Liver (tissue), 9 donors: ENCODE results near the gene CHST12. TPM values are rescaled to one million over a fixed set of nuclear protein-coding genes. Genes with fewer than 3 reads are reported as not detected.

ENCODE experiments used
- DNase-seq: peaks from one replicate; pipeline ENCODE4 v3.0.0-alpha.2; 2017; ENCODE audit warnings: low spot score
- H3K27ac ChIP-seq, 2 donors: one replicate each; pipeline ENCODE4 v1.7.0; 2013; ENCODE audit warnings: inconsistent platforms in 2 of 2, low read length in 2 of 2, control low read depth in 1 of 2, low read depth in 1 of 2, mild to moderate bottlenecking in 1 of 2
- H3K27me3 ChIP-seq, 4 donors: one replicate each; pipeline versions ENCODE4 v1.6.1 to v1.7.0; 2013; ENCODE audit warnings: low read length in 3 of 4, inconsistent platforms in 1 of 4, mild to moderate bottlenecking in 1 of 4, moderate library complexity in 1 of 4; ENCODE audit not compliant: control insufficient read depth in 4 of 4, insufficient read depth in 4 of 4
- H3K36me3 ChIP-seq, 4 donors: one replicate each; pipeline versions ENCODE4 v1.6.1 to v1.7.0; 2013; ENCODE audit warnings: low read length in 3 of 4, mild to moderate bottlenecking in 3 of 4, low read depth in 1 of 4, moderate library complexity in 1 of 4; ENCODE audit not compliant: control insufficient read depth in 4 of 4, insufficient read depth in 3 of 4
- H3K4me1 ChIP-seq, 4 donors: one replicate each; pipeline versions ENCODE4 v1.6.1 to v1.7.0; 2013; ENCODE audit warnings: low read length in 3 of 4, mild to moderate bottlenecking in 3 of 4, moderate library complexity in 1 of 4; ENCODE audit not compliant: control insufficient read depth in 4 of 4, insufficient read depth in 4 of 4
- H3K4me3 ChIP-seq, 3 donors: one replicate each; pipeline versions ENCODE4 v1.6.1 to v1.7.0; 2013; ENCODE audit warnings: low read length in 3 of 3, control low read depth in 1 of 3, low read depth in 1 of 3, mild to moderate bottlenecking in 1 of 3
- H3K9ac ChIP-seq, 2 donors: one replicate each; pipeline ENCODE4 v1.7.0; 2013; ENCODE audit warnings: low read length in 2 of 2, mild to moderate bottlenecking in 2 of 2, moderate library complexity in 2 of 2, control low read depth in 1 of 2, low read depth in 1 of 2
- H3K9me3 ChIP-seq, 4 donors: one replicate each; pipeline versions ENCODE4 v1.6.1 to v1.7.0; 2013; ENCODE audit warnings: low read length in 3 of 4; ENCODE audit not compliant: control insufficient read depth in 4 of 4
- FOXA1 ChIP-seq: IDR thresholded peaks from 2 replicates; pipeline ENCODE4 v1.6.1; 2016; ENCODE audit warnings: antibody characterized with exemption
- GABPA ChIP-seq, 2 donors: IDR thresholded peaks in 1 of 2; conservative IDR thresholded peaks in 1 of 2; 2 replicates each; pipeline ENCODE4 v1.6.1; 2016; ENCODE audit warnings: antibody characterized with exemption in 2 of 2, mild to moderate bottlenecking in 1 of 2, moderate library complexity in 1 of 2
- HNF4G ChIP-seq: IDR thresholded peaks from 2 replicates; pipeline ENCODE4 v1.6.1; 2016; ENCODE audit warnings: antibody characterized with exemption
- JUND ChIP-seq, 2 donors: IDR thresholded peaks; 2 replicates each; pipeline ENCODE4 v1.6.1; 2016; ENCODE audit warnings: antibody characterized with exemption in 2 of 2
- NR2F2 ChIP-seq: IDR thresholded peaks from 2 replicates; pipeline ENCODE4 v1.6.1; 2016; ENCODE audit warnings: antibody characterized with exemption
- RAD21 ChIP-seq, 2 donors: IDR thresholded peaks; 2 replicates each; pipeline ENCODE4 v1.6.1; 2016; ENCODE audit warnings: antibody characterized with exemption in 2 of 2, mild to moderate bottlenecking in 2 of 2
- RXRA ChIP-seq, 2 donors: IDR thresholded peaks; 2 replicates each; pipeline ENCODE4 v1.6.1; 2017 to 2018; ENCODE audit warnings: antibody characterized with exemption in 2 of 2, mild to moderate bottlenecking in 1 of 2
- SP1 ChIP-seq: IDR thresholded peaks from 2 replicates; pipeline ENCODE4 v1.6.1; 2018; ENCODE audit warnings: antibody characterized with exemption, mild to moderate bottlenecking
- TAF1 ChIP-seq: conservative IDR thresholded peaks from 2 replicates; pipeline ENCODE4 v1.6.1; 2016; ENCODE audit warnings: antibody characterized with exemption, mild to moderate bottlenecking
- YY1 ChIP-seq: IDR thresholded peaks from 2 replicates; pipeline ENCODE4 v1.6.1; 2016; ENCODE audit warnings: antibody characterized with exemption, mild to moderate bottlenecking
- WGBS: extraction: QIAGEN DNeasy Blood & Tissue Kit; methylation state at CpG from one replicate; pipeline ENCODE4 v1.1.7; 2013; 5-methylcytosine and 5-hydroxymethylcytosine counted together
- polyA plus RNA-seq, 2 donors: library from polyadenylated mRNA; stranded (reverse) in 1 of 2; unstranded in 1 of 2; fragments of 200-250 nt in 1 of 2; fragments of >200 nt in 1 of 2; fragmentation: Nextera tagmentation in 1 of 2; extraction: Ambion mirVana in 1 of 2; gene quantifications; one replicate each; pipeline versions ENCODE4 v1.2.1 to v1.2.3, GENCODE V29; 2013 to 2015
- total RNA-seq, 2 donors: library from RNA; depleted of rRNA; stranded (reverse); fragments of >200 nt; gene quantifications; one replicate each; pipeline ENCODE4 v1.2.3, GENCODE V29; 2014
- TF ChIP-seq, protein P1 (sequence below): IDR thresholded peaks from 2 replicates; pipeline ENCODE4 v1.6.1; 2016; ENCODE audit warnings: antibody characterized with exemption, mild to moderate bottlenecking
- TF ChIP-seq, protein P2 (sequence below): IDR thresholded peaks from 2 replicates; pipeline ENCODE4 v1.6.1; 2016; ENCODE audit warnings: antibody characterized with exemption
- TF ChIP-seq, protein P3 (sequence below): IDR thresholded peaks from 2 replicates; pipeline ENCODE4 v1.6.1; 2016; ENCODE audit warnings: antibody characterized with exemption
- donor health status: healthy.
- donor health status: healthy.
- donor health status: healthy.
- donor health status: healthy.
- donor health status: healthy.

Gene CHST12
- total and polyA plus RNA-seq, 4 donors = 3.2 to 11.9 (median 5.2) TPM

DNA sequence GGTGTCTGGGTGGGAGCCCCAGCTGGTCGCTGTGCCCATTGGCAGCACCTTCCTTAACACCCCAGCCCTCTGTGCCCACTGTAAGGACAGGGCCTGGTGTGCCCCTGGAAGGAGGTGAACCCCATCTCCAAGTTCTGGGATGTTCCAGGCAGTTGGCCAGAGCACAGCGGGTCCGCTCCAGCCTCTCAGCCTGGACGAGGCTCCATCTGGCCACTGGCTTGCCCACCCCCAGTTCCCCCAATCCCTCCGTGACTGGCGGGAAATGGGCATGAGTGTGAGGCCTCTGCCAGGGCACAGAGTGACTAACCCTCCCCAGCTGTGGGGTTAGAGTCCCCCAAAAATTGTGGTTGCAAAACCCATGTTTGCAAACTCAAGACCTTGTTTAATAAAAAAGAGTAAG, 57.2 kb downstream of the CHST12 start:
- Histone ChIP-seq H3K9ac (no peak overlapping the region), H3K4me1 (no peaks in the 10 kb centered on the region), H3K9me3 (no peaks in the 10 kb centered on the region), H3K27ac (no peak overlapping the region), H3K36me3 (no peaks in the 10 kb centered on the region), H3K27me3 (no peaks in the 10 kb centered on the region), H3K4me3 (no peak overlapping the region)
- no peak for DNase-seq
- TF ChIP-seq, protein P1, sequence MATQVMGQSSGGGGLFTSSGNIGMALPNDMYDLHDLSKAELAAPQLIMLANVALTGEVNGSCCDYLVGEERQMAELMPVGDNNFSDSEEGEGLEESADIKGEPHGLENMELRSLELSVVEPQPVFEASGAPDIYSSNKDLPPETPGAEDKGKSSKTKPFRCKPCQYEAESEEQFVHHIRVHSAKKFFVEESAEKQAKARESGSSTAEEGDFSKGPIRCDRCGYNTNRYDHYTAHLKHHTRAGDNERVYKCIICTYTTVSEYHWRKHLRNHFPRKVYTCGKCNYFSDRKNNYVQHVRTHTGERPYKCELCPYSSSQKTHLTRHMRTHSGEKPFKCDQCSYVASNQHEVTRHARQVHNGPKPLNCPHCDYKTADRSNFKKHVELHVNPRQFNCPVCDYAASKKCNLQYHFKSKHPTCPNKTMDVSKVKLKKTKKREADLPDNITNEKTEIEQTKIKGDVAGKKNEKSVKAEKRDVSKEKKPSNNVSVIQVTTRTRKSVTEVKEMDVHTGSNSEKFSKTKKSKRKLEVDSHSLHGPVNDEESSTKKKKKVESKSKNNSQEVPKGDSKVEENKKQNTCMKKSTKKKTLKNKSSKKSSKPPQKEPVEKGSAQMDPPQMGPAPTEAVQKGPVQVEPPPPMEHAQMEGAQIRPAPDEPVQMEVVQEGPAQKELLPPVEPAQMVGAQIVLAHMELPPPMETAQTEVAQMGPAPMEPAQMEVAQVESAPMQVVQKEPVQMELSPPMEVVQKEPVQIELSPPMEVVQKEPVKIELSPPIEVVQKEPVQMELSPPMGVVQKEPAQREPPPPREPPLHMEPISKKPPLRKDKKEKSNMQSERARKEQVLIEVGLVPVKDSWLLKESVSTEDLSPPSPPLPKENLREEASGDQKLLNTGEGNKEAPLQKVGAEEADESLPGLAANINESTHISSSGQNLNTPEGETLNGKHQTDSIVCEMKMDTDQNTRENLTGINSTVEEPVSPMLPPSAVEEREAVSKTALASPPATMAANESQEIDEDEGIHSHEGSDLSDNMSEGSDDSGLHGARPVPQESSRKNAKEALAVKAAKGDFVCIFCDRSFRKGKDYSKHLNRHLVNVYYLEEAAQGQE = no peak
- TF ChIP-seq TAF1 (no peak), SP1 (no peak), RAD21 (IDR thresholded peaks at IDR 0.05) (no peak), JUND (IDR thresholded peaks at IDR 0.05) (no peak)
- TF ChIP-seq, protein P2, sequence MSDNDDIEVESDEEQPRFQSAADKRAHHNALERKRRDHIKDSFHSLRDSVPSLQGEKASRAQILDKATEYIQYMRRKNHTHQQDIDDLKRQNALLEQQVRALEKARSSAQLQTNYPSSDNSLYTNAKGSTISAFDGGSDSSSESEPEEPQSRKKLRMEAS = no peak
- WGBS = 92% methylated on average over 6 of the region's 6 CpGs

DNA sequence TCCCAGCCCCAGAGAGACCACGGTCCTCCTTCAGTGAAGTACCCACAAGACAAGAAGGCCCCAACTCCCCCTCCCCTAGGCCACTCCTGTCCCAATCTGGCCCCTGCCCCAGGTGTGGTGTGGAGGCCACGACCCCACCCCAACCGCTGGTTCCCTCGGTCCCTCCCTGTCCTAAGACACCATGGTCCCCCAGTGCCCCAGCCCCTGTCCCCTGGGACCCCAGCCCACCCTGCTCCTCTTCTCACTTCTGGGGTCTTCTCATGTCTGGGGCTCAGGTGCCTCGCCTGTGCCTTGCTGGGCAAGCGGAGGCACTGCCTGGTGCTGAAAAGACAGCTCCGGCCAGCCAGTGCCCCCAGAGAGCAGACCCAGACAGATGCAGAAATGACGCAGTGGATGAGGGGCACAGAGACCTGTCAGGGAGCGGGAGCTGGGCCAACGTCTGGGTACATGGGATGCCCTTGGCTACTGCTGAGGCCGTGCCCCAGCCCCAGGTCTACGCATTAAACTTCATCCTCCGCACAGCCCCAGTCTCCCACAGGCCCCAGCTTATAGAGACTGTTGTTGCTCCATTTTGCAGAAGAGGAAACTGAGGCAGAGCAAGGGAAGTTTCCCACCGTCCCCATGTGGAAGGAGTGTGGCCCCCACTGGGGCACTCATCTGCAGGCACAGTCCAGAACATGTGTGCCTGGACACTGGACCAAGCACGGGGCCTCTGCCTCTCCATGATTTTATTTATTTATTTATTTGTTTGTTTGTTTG, 58.0 kb downstream of the CHST12 start:
- Histone ChIP-seq H3K4me3 (no peak overlapping the region), H3K36me3 (no peaks in the 10 kb centered on the region), H3K9me3 (no peaks in the 10 kb centered on the region), H3K27me3 (no peaks in the 10 kb centered on the region), H3K4me1 (no peaks in the 10 kb centered on the region), H3K9ac (no peak overlapping the region), H3K27ac (no peak overlapping the region)
- 77% methylated on average over 15 of the region's 15 CpGs for WGBS
- no peak for DNase-seq
- TF ChIP-seq YY1 = no peak
- TF ChIP-seq NR2F2 = no peak
- TF ChIP-seq HNF4G = no peak
- TF ChIP-seq GABPA (IDR thresholded peaks at IDR 0.05 in 1 of 2, conservative IDR thresholded peaks at IDR 0.05 in 1 of 2) = no peak
- no peak for TF ChIP-seq RXRA (IDR thresholded peaks at IDR 0.05)
- TF ChIP-seq FOXA1 = no peak

DNA sequence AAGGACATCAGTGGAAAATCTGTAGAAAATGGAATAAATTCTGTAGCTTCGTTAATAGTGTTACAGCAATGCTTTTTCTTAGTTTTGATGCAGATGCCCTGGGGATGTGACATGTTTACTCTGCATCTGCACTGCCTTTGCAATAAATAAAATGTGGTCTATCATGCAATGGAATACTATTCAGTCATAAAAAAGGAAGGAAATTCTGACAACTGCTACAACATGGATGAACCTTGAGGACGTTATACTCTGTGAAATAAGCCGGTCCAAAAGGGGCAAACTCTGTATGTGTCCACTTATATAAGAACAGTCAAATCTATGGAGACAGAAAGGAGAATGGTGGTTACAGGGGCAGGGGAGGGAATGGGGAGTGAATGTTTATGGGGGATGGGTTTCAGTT, 59.3 kb downstream of the CHST12 start:
- Histone ChIP-seq H3K4me1 (no peaks in the 10 kb centered on the region), H3K4me3 (no peak overlapping the region), H3K9ac (no peak overlapping the region), H3K36me3 (no peaks in the 10 kb centered on the region), H3K27me3 (no peaks in the 10 kb centered on the region), H3K9me3 (no peaks in the 10 kb centered on the region), H3K27ac (no peak overlapping the region)
- DNase-seq = no peak
- WGBS = 89% methylated on average over 3 of the region's 3 CpGs
- TF ChIP-seq NR2F2 = no peak
- TF ChIP-seq, protein P3, sequence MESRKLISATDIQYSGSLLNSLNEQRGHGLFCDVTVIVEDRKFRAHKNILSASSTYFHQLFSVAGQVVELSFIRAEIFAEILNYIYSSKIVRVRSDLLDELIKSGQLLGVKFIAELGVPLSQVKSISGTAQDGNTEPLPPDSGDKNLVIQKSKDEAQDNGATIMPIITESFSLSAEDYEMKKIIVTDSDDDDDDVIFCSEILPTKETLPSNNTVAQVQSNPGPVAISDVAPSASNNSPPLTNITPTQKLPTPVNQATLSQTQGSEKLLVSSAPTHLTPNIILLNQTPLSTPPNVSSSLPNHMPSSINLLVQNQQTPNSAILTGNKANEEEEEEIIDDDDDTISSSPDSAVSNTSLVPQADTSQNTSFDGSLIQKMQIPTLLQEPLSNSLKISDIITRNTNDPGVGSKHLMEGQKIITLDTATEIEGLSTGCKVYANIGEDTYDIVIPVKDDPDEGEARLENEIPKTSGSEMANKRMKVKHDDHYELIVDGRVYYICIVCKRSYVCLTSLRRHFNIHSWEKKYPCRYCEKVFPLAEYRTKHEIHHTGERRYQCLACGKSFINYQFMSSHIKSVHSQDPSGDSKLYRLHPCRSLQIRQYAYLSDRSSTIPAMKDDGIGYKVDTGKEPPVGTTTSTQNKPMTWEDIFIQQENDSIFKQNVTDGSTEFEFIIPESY = no peak
- TF ChIP-seq, protein P2 = no peak
- no peak for TF ChIP-seq RAD21 (IDR thresholded peaks at IDR 0.05)
